ENCODE results near the gene LRRC23. TPM values are rescaled to one million over a fixed set of nuclear protein-coding genes. Genes with fewer than 3 reads are reported as not detected.

LRRC23 gene
- polyA plus RNA-seq, 1 of the 3 experiments (the other 2 are of a cell fraction) = 11.9 TPM

DNA sequence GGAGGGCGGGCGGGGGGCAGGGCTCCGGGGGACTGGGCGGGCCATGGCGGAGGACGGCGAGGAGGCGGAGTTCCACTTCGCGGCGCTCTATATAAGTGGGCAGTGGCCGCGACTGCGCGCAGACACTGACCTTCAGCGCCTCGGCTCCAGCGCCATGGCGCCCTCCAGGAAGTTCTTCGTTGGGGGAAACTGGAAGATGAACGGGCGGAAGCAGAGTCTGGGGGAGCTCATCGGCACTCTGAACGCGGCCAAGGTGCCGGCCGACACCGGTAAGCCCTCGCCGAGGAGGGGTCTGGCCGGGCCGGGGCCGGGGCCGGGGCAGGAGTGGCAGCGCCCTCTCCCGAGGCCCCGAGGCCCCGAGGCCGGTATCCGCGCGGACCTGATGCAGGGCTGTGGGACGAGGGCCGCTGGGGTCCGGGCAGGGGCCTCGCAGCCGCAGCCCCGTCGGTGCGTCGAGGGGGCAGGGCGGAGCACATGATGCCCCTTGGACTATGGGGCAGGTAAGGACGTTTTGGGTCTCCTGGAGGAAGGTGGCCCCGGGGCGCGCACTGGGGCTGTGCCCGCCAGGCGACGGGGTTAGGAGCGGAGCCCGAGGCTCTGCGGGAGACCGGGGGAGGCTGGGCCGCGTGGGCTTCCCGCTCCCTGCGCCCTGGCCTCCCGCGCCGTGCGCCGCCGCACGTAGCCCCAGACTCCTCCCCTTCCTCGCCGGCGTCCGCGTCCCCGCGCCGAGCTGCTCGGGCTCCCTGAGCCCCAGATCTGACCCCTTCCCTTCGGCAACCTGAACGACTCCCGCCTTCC, 37.0 kb upstream of the LRRC23 start, which contains the start of gene TPI1:
TPI1 (plus strand) TSS at position 119 of the 798 bp plus-strand sequence; CDS start at position 155, 36 bp downstream.
- peak; percentile 79 for TF ChIP-seq YY1 (IDR thresholded peaks at IDR 0.05; ENCODE audit: low read depth)
- peak; percentile 98 for TF ChIP-seq TAF1 (IDR thresholded peaks at IDR 0.05; ENCODE audit: borderline replicate concordance, low read depth, low read length)
- no peak for TF ChIP-seq EZH2phosphoT487 (IDR thresholded peaks at IDR 0.05; ENCODE audit: borderline replicate concordance, low read depth)
- no peak for TF ChIP-seq SMC3 (IDR thresholded peaks at IDR 0.05; ENCODE audit: low read depth, low read length)
- TF ChIP-seq, protein P1, sequence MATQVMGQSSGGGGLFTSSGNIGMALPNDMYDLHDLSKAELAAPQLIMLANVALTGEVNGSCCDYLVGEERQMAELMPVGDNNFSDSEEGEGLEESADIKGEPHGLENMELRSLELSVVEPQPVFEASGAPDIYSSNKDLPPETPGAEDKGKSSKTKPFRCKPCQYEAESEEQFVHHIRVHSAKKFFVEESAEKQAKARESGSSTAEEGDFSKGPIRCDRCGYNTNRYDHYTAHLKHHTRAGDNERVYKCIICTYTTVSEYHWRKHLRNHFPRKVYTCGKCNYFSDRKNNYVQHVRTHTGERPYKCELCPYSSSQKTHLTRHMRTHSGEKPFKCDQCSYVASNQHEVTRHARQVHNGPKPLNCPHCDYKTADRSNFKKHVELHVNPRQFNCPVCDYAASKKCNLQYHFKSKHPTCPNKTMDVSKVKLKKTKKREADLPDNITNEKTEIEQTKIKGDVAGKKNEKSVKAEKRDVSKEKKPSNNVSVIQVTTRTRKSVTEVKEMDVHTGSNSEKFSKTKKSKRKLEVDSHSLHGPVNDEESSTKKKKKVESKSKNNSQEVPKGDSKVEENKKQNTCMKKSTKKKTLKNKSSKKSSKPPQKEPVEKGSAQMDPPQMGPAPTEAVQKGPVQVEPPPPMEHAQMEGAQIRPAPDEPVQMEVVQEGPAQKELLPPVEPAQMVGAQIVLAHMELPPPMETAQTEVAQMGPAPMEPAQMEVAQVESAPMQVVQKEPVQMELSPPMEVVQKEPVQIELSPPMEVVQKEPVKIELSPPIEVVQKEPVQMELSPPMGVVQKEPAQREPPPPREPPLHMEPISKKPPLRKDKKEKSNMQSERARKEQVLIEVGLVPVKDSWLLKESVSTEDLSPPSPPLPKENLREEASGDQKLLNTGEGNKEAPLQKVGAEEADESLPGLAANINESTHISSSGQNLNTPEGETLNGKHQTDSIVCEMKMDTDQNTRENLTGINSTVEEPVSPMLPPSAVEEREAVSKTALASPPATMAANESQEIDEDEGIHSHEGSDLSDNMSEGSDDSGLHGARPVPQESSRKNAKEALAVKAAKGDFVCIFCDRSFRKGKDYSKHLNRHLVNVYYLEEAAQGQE (IDR thresholded peaks at IDR 0.05; ENCODE audit: low read depth, low read length) = peak; percentile 70
- TF ChIP-seq NRF1 (IDR thresholded peaks at IDR 0.05; ENCODE audit: low read depth, low read length) = peak; percentile 46
- no peak; the same call in 1 of the 2 replicates for TF ChIP-seq RXRA (IDR thresholded peaks at IDR 0.05; ENCODE audit: borderline replicate concordance, low read depth)
- peak; percentile 99 for TF ChIP-seq POLR2AphosphoS5 (IDR thresholded peaks at IDR 0.05; ENCODE audit: low read depth, low read length)
- TF ChIP-seq ELF1 (IDR thresholded peaks at IDR 0.05) = 0 out of 2 replicates have a peak, but pooled peaks have one; percentile 4
- TF ChIP-seq SIN3A (IDR thresholded peaks at IDR 0.05; ENCODE audit: borderline replicate concordance, low read depth, low read length) = peak; percentile 49; the same call in 1 of the 2 replicates
- peaks cover 33 to 42% of the 10 kb centered on the region in 2 experiments for H3K4me1 ChIP-seq (ENCODE audit: control insufficient read depth in 1 of 2, insufficient read depth in 2 of 2, low read depth in 1 of 2, low read length in 1 of 2)
- no peaks in the 10 kb centered on the region for H3K9me3 ChIP-seq
- H3K36me3 ChIP-seq (replicated peaks in 1 of 2; ENCODE audit: control insufficient read depth in 1 of 2, insufficient read depth in 2 of 2, low read length in 1 of 2) = peaks cover 17 to 46% of the 10 kb centered on the region in 2 experiments
- H3K9ac ChIP-seq = peak within 1 kb of the TSS; percentile 100
- ChIA-PET POLR2A (interaction anchor here (0.7 to 5.9 kb wide), 14 partner anchors 8 to 178 kb away, joined by 3 to 57 read pairs (median 4); partner anchors contain the start of genes C12orf57, CDCA3, ENO2 and GPR162), CTCF (interaction anchor here (0.7 to 10.9 kb wide), 14 partner anchors 11 to 304 kb away, joined by 3 to 164 read pairs (median 12); partner anchors contain the start of genes CDCA3, MLF2, P3H3 and PTMS)
- H3F3A ChIP-seq (replicated peaks; ENCODE audit: insufficient read depth) = peaks cover 31% of the 10 kb centered on the region
- H3K9me2 ChIP-seq = no peaks in the 10 kb centered on the region
- H3K79me2 ChIP-seq (ENCODE audit: insufficient read depth) = peaks cover 51% of the 10 kb centered on the region
- peak within 1 kb of the TSS; percentile 84 to 95 for H3K27ac ChIP-seq (ENCODE audit: low read depth in 2 of 2, low read length in 1 of 2)
- peak within 1 kb of the TSS; percentile 57 for H2AFZ ChIP-seq (ENCODE audit: low read depth)
- peak; percentile 98 for DNase-seq
- H4K20me1 ChIP-seq (ENCODE audit: insufficient read depth) = peaks cover 44% of the 10 kb centered on the region
- H3K4me3 ChIP-seq (ENCODE audit: low read depth in 2 of 2, low read length in 1 of 2) = peak within 1 kb of the TSS; percentile 91 to 99
- H3K27me3 ChIP-seq (ENCODE audit: insufficient read depth) = no peaks in the 10 kb centered on the region
- 0% methylated on average over 15 of the region's 86 CpGs for WGBS (ENCODE audit: low lambda C conversion rate)
- H3K4me2 ChIP-seq = peak within 1 kb of the TSS; percentile 99
